WTC11 (cell line): ENCODE measurements around the gene RACGAP1. TPM values are rescaled to one million over a fixed set of nuclear protein-coding genes. Genes with fewer than 3 reads are reported as not detected.

ENCODE experiments used
- AR ChIP-seq: fragments of 250-450 bp; sonication (Bioruptor Pico); IDR thresholded peaks from 2 replicates; pipeline ENCODE4 v1.9.0; 2021; ENCODE audit warnings: mild to moderate bottlenecking
- CTCF ChIP-seq: fragments of 200-600 bp; IDR thresholded peaks from 2 replicates; pipeline ENCODE4 v1.8.0; 2022; ENCODE audit warnings: antibody characterized with exemption
- E2F5 ChIP-seq: sonication (generic); formaldehyde crosslinking; IDR thresholded peaks from 2 replicates; pipeline ENCODE4 v1.8.1; 2022; ENCODE audit warnings: mild to moderate bottlenecking, moderate library complexity, missing genetic modification reagents
- FOXP4 ChIP-seq: sonication (generic); formaldehyde crosslinking; IDR thresholded peaks from 2 replicates; pipeline ENCODE4 v1.8.0; 2022; ENCODE audit warnings: mild to moderate bottlenecking, missing genetic modification reagents
- NFATC4 ChIP-seq: fragments of 250-450 bp; sonication (Bioruptor Pico); IDR thresholded peaks from 2 replicates; pipeline ENCODE4 v1.9.0; 2021; ENCODE audit warnings: mild to moderate bottlenecking
- NR2C2 ChIP-seq: sonication (generic); formaldehyde crosslinking; IDR thresholded peaks from 2 replicates; pipeline ENCODE4 v1.8.0; 2022; ENCODE audit warnings: mild to moderate bottlenecking, missing genetic modification reagents
- SOX15 ChIP-seq: fragments of 250-450 bp; sonication (Bioruptor Pico); IDR thresholded peaks from 2 replicates; pipeline ENCODE4 v1.9.0; 2021; ENCODE audit warnings: mild to moderate bottlenecking
- SP1 ChIP-seq: sonication (generic); formaldehyde crosslinking; conservative IDR thresholded peaks from 2 replicates; pipeline ENCODE4 v1.8.1; 2022; ENCODE audit warnings: missing genetic modification reagents
- TP53 ChIP-seq: sonication (generic); formaldehyde crosslinking; IDR thresholded peaks from 2 replicates; pipeline ENCODE4 v1.8.1; 2023; ENCODE audit warnings: mild to moderate bottlenecking, missing genetic modification reagents
- USF1 ChIP-seq: sonication (generic); formaldehyde crosslinking; IDR thresholded peaks from 2 replicates; pipeline ENCODE4 v1.8.0; 2022; ENCODE audit warnings: mild to moderate bottlenecking, missing genetic modification reagents
- ZNF416 ChIP-seq: fragments of 250-450 bp; sonication (Bioruptor Pico); IDR thresholded peaks from 2 replicates; pipeline ENCODE4 v1.9.0; 2021; ENCODE audit warnings: mild to moderate bottlenecking, inconsistent platforms
- ZNF425 ChIP-seq: fragments of 250-450 bp; sonication (Bioruptor Pico); conservative IDR thresholded peaks from 2 replicates; pipeline ENCODE4 v1.9.0; 2021; ENCODE audit warnings: mild to moderate bottlenecking
- ZNF532 ChIP-seq: fragments of 250-450 bp; sonication (Bioruptor Pico); IDR thresholded peaks from 2 replicates; pipeline ENCODE4 v1.9.0; 2021; ENCODE audit warnings: mild to moderate bottlenecking, borderline replicate concordance
- total RNA-seq: library from RNA; stranded (reverse); gene quantifications from 3 replicates; pipeline ENCODE4 v1.2.3, GENCODE V29; 2021

RACGAP1 gene
- total RNA-seq, 1 experiment from 2014 or later, result 87.7 TPM

GRCh38 chr12:50072198-50072907 lies 47.1 kb upstream of the RACGAP1 start (continued):
- no peak for TF ChIP-seq ZNF532 (CRISPR knock-in tag)
- TF ChIP-seq SOX15, result no peak
- TF ChIP-seq ZNF425 (CRISPR knock-in tag), result no peak
- TF ChIP-seq NFATC4 (CRISPR knock-in tag), result no peak
- TF ChIP-seq USF1 (CRISPR knock-in tag), result no peak
- TF ChIP-seq CTCF, result no peak
- no peak for TF ChIP-seq ZNF416 (CRISPR knock-in tag)
- no peak for TF ChIP-seq SP1 (CRISPR knock-in tag)
- no peak for TF ChIP-seq FOXP4 (CRISPR knock-in tag)
- TF ChIP-seq TP53, result no peak
- no peak for TF ChIP-seq NR2C2
- TF ChIP-seq AR (CRISPR knock-in tag), result no peak
- no peak for TF ChIP-seq E2F5
